ENCODE results near the gene FRMPD2.
"Not testable (repeated sequence)": the region's sequence is repeated elsewhere in the genome, so short reads cannot be mapped to it uniquely, and the experiment has no call there.

Gene FRMPD2

GRCh38 chr10:48251525-48252353, 22.8 kb downstream of the FRMPD2 start:
- no peak for DNase-seq (ENCODE audit: low read depth in 2 of 2)

DNA sequence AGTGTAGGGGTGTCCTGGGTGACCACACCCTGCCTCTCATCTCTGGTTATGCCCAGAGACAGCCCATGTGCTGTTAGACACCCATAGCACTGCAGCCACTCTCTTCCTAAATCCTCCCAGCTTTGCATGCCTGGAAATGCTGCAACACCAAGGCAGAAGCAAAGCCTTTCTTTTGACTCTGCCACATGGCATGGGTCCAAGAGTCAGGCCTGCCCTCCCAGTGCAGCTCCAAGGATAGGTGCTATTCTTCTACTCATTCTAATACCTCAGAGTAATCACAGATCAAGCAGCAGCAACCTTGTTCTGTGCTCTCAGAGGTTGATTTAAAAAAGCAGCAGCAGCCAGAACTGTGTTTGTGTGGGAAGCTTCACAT, 23.4 kb downstream of the FRMPD2 start:
- no peak for DNase-seq (ENCODE audit: low read depth in 2 of 2)

DNA sequence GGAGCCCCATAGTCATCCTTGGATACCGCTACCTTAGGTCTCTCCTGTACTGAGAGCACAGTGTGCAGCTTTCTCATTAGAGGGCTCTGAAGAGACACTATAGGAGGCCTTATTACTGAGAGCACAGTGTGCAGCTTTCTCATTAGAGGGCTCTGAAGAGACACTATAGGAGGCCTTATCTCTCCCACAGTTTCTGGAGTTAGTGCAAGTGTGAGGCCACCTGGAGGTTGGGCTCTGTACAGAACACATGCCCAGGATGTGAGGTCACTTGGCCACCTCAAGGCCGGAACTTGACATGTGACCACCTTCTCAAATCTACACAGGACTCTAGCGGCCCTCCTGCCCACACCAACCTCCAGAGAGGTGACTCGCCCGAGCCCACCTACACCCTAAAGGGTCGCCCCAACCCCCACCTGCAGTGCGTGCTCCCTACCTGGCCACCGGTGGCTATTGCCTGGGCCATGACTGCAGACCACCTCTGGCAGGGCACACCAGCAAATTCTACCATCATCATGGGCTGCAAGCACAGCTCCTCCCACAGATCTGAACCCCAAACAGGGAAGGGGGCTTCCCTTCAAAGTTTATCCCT, 24.6 kb downstream of the FRMPD2 start:
- no peak for DNase-seq (ENCODE audit: low read depth in 2 of 2)

GRCh38 chr10:48249004-48249762, 25.3 kb downstream of the FRMPD2 start:
- no peak for DNase-seq (ENCODE audit: low read depth in 2 of 2)

GRCh38 chr10:48248462-48248861, 26.0 kb downstream of the FRMPD2 start:
- no peak for DNase-seq (ENCODE audit: low read depth in 2 of 2)

- no peak for DNase-seq (ENCODE audit: low read depth in 2 of 2)
These were observed 26.8 kb downstream of the FRMPD2 start for GRCh38 chr10:48247680-48248079.

DNA sequence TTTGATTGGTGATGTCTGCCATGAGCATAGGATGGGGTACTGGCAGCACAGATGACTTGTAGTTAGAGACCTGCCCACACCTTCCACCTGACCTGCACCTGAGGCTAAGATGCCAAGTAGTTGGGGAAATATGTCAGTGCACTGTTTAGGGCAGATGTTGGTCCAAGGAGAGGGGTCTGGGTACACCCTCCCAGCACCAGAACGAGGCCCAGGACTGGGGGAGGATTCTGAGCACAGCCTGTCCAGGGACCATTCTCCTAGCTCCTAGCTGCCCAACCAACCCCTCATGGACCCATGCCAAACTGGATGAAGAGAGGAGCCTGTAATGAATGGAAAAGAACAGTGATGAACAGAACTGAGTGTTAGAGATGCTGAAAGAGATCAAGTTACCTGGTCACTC, 28.0 kb downstream of the FRMPD2 start:
- DNase-seq (ENCODE audit: low read depth in 2 of 2): no peak

- no peak for DNase-seq (ENCODE audit: low read depth in 2 of 2)
These were observed 28.5 kb downstream of the FRMPD2 start for GRCh38 chr10:48245977-48246376.

- not testable (repeated sequence) for DNase-seq (ENCODE audit: low read depth in 2 of 2)
These were observed 30.6 kb downstream of the FRMPD2 start for GRCh38 chr10:48243921-48244320.

- DNase-seq (ENCODE audit: low read depth in 2 of 2): no peak
These were observed 31.0 kb downstream of the FRMPD2 start for GRCh38 chr10:48243487-48243886.

- DNase-seq (ENCODE audit: low read depth in 2 of 2): no peak
These were observed 32.2 kb downstream of the FRMPD2 start for GRCh38 chr10:48242171-48242904.

DNA sequence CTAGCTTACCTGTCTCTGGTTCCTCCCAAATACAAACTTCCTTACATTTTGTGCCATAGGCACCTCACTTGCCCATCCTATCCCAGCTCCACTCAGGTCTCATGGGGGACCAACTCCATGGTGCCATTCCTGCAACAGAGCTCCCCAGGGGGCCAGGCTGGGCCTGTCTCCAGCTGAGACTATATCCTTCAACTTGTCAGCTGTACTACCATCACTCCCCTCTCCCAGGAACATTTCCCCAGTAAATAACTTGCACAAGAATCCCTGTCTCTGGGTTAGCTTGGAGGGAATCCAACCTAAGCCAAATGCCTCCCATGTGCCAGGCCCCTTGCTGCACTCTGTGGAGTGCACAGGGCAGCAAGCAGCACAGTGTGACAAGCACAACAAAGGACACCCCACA, 33.2 kb downstream of the FRMPD2 start:
- no peak for DNase-seq (ENCODE audit: low read depth in 2 of 2)

GRCh38 chr10:48240196-48240595, 34.3 kb downstream of the FRMPD2 start:
- DNase-seq (ENCODE audit: low read depth in 2 of 2): no peak

DNA sequence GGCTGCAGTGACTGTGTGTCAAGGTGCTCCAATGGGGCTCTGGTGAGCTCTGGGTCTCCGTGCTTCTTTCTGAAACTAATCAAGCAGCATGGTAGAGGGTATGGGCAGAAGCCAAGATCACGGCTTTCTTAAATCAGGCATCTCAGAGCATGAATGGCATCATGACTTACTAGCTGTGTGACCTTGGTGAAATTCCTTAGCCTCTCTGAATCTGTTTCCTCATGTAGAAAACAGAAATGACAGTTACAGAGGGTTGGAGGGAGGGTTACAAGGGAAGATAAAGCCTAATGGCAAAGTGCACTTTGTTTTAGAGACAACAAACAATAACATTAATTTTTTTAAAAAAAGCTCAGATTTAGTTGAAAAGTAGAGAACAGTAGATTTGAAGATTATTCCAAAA, 34.9 kb downstream of the FRMPD2 start:
- DNase-seq (ENCODE audit: low read depth in 2 of 2): no peak

DNA sequence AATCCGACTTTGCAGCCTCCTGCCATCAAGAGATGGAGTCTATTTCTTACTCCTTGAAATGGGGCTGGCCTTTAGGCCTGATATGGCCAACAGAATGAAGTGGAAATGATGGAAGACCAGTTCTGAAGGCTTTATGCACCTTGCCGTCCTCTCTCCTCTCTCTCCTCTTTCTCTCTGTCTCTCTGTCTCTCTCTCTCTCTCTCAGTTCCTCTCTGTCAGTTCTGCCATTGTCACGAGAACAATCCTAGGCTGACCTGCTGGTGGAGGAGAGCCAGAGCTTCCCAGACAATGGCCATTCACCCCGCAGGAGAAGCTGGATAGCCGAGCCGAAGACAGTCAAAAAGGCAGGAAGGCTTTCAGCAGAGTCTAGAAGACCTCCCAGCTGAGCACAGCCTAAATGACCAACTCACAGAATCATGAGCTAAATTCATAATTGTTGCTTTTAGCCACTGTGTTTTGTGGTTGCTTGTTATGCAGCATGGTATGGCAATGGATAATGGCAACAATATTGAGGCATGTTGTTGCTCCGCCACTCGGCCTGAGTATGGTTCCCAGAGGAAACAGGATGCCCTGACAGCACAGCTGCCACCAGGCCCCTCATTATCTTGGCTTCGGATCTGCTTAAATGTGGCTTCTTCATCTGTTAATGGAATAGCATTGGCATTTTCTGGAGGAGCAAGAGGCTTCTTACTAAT, 35.5 kb downstream of the FRMPD2 start:
- DNase-seq (ENCODE audit: low read depth in 2 of 2): no peak

GRCh38 chr10:48237259-48238250, 36.9 kb downstream of the FRMPD2 start:
- DNase-seq (ENCODE audit: low read depth in 2 of 2): no peak

DNA sequence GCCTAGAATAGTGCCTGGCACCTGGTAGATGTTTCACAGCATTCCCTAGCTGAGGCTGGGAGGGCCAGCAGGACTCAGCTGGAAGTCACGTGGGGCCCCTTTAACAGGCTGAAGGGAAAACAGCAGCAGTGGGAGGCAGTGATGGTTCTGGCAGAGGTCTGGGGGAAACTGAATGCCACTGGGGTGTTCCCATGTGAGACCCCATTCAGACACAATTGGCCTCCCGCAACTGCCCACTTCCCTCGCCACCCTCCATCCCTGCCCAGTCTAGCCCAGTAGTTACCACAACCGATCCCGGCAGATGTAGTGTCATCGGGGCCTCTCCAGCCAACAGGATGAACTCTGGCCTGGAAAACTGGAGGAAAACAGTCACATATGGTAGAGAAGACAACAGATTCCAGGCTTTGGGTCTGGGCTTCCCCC, 38.3 kb downstream of the FRMPD2 start:
- DNase-seq (ENCODE audit: low read depth in 2 of 2): no peak

- no peak for DNase-seq (ENCODE audit: low read depth in 2 of 2)
These were observed 39.0 kb downstream of the FRMPD2 start for GRCh38 chr10:48235501-48235900.

GRCh38 chr10:48234787-48235186, 39.7 kb downstream of the FRMPD2 start:
- no peak for DNase-seq (ENCODE audit: low read depth in 2 of 2)

DNA sequence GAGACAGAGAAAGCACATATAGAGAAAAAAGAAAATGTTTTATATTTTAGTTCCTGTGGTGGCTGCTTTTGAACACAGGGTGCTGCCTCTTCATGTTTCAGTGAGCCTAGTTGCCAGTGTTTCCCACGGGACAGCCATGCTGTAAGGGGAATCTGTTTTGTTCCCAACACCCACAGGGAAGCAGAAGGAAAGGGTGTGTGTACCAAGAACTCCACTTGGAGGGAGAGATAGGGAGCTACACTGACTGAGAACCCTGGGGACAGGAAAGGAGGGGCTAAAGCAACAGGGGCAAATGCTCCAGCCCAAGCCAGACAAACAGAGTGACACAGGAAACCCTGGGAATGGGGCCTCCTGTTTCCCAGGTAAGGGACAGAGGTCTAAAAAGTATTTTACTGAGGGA, 40.2 kb downstream of the FRMPD2 start:
- DNase-seq (ENCODE audit: low read depth in 2 of 2): no peak
